HG03354 (cell line): ENCODE results near the gene STUM.

Source experiments
- ATAC-seq: cut with Tn5 transposase; IDR thresholded peaks from one replicate; pipeline ENCODE4 v1.9.1; 2021; ENCODE audit warnings: mild to moderate bottlenecking; ENCODE audit not compliant: unreplicated experiment, poor library complexity, severe bottlenecking

Gene STUM

DNA sequence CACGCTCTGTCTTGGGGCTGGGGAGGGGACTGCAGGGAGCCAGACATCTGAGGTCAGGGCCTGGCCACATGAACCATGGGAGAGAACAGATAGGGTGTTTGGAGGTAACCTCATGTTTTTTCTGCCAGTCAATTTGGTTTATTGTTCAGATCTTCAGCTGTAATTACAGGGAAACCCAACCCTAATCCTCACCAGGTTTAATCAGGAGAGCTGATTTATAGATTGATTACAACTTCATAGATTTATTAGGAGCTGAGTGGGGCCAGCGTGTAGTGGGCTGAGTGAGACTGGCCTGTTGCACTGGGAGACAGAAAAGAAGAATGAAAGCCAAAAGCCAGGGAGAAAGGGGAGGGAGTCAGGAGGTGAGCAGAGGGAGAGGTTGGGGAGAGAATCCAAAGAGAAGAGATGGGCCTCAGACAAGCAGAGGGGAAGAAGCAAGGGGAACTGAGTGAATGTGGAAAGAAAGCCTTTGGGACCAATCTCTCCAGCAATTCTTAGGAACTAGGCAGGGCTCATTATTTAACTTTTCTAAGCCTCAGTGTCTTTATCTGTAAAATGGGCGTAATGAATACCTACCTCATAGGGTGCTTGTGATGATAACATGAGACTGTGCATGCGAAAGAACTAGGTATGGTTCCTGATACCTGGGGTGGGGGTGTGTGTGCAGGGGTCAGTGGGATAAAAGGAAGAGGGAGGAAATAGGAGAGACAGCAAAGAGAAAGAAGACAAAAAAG, 17.0 kb upstream of the STUM start:
- ATAC-seq, result no peak

DNA sequence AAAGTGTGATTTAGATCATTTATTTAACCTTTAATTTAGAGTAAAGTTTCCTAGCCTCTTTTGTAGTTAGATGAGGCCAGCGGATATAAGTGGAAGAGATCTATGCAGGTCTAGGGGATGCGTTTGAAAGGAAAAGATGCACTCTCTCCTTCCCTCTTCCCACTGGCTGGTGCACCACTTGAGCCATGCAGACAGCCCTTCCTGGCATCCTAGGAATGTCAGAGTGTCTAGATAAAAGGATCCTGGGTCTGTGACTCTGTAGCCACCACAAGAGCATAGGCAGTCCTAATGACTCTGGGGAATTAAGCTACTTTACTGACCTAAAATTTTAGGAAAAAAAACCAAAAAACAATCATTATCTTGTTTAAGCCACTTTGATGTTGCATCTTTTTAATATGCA, 16.0 kb upstream of the STUM start:
- no peak for ATAC-seq

DNA sequence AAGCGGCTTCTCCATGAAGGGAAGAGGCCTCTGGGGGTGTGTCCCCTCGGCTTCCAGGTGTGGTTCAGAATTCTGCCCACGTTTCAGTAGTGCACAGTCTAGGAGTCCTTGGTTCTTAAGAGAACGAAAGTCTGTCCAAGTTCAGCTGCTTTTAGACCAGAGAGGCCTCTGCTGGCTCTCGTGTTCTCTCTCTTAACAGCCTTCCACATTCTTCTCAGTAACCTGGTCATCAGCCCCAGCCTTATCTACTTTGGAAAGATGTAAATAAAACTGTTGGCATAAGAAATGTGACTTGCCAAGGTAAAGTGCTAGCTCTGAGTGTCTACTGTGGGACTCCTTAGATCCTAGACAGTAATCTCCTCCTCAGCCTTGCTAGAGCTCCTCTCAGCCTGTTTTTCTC, 15.3 kb upstream of the STUM start:
- ATAC-seq, result no peak

DNA sequence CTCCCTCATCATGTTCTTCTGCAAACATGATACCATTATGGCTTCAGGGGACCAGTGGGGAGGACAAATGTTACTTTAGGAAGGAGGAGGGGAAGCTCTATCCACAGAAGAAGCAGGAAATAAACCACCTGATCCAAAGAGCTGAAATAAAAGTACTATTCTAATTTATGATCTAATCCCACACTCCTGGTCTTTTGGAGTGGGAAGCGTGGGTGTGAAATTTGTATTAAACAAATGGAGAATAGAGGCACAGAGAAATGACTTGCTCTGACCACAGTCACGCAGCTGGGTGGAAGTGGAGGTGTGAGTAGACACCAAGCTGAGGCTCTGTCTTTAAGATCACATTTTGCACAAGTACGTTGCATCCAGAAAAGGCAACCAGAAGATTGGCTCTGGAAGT, 14.5 kb upstream of the STUM start:
- no peak for ATAC-seq

DNA sequence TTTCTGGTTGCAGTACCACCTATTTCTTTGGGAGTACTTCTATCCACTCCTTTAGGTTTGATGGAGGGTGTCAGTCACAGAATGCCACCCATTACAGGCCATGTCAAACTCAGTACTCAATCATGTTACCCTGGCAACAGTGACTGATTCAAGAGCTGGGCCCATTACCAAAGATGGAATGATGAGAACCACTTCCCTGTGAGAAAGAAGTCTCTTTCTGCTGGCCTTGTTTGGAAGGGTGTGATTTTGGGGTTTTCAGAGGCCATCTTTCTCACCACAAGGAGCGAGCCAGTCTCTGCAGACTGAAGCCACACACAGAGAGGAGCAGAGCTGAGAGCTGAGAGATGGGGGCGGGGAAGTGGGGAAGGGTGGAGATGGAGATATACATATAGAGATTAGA, 13.9 kb upstream of the STUM start:
- ATAC-seq, result no peak

DNA sequence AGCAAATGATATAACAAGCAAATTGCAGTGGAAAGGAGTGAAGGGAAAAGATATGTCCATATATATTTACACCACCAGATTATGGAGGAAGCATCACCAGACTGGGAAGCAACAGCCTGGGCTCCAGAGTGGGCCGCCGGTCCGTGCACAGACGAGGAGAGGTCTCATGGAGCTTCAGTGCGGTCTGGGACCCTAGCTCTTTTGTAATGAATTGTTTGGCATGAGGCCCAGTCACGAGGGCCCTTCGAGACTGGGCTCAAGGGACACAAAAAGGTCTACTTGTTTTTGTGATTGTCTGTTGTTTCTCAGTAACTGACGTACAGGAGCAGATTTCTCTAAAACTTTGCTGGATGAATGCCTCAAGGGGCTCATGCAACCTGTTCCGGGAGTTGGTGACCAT, 12.9 kb upstream of the STUM start:
- no peak for ATAC-seq

DNA sequence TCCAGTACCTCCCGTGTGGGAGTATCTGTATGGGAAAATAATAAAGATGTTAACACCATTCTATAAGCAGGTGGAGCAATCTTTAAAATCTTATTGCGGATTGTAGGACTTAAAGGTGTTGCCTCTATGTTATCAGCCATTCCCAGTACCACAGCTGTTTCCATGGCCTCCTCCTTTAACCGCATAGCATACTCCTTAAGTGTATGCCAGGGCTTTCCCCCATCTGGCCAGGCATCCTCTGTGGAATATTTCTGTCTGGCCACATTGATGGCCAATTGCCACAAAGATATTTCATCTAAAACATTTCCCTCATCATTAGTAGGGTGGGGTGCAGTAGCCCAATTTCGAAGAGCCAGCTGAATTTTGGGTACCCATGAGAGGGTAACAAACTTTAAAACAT, 7.3 kb upstream of the STUM start:
- ATAC-seq, result no peak

DNA sequence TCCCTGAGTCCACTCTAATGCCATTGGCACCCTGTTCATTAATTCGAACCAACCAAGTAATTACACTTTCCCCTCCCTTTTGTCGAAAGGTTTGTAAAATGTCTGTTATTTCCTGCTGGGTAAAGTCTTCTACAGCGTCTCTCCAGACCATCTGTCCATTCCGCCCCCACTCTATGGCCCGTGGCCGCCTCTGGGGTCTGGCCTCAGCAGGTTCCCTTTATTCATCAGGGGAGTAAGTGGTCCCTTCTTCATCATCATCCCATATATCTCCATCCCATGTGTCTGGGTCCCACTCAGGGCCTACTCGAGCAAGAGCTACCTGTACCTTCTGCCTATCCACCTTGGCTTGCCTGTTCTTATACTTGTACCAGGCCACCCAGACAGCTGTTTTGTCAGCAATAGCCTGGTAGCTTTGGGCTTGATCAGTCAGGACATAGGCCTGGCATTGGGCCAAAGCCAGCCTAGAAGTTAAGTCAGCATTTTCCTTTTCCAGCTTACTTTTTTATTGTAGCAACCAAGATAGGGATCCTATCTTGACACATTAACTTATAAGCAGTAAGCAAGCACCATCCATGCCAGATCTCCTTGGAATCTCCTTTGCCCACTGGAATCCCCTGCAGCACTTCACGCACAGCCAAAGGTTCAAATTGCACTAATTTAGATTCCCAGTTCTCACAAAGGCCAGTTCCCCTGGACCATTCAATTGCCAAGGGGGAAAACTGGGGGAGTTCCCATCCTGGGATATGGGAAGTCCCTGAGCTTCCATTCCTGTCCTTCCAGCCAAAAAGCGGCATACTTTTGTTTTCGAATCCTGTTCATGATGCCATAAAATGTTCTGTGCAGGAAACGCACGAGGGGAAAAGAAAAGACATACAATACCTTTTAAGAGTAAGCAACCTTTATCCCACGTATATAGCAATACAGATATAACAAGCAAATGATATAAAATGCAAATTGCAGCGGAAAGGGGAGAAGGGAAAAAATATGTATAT, 6.6 kb upstream of the STUM start:
- no peak for ATAC-seq

DNA sequence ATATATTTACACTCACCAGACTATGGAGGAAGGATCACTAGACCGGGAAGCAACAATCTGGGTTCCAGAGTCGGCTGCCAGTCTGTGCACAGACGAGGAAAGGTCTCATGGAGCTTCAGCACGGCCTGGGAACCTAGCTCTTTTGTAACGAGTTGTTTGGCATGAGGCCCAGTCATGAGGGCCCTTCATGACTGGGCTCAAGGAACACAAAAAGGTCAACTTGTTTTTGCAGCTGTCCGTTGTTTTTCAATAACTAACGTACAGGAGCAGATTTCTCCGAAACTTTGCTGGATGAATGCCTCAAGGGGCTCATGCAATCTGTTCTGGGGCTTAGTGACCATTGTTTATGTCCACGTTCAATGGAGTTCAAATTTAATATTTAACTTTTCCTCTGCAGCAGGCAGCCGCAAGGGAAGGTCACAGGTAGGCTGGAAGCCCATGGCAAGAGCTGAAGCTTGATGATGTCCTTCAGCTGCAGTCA, 5.9 kb upstream of the STUM start:
- ATAC-seq, result no peak

DNA sequence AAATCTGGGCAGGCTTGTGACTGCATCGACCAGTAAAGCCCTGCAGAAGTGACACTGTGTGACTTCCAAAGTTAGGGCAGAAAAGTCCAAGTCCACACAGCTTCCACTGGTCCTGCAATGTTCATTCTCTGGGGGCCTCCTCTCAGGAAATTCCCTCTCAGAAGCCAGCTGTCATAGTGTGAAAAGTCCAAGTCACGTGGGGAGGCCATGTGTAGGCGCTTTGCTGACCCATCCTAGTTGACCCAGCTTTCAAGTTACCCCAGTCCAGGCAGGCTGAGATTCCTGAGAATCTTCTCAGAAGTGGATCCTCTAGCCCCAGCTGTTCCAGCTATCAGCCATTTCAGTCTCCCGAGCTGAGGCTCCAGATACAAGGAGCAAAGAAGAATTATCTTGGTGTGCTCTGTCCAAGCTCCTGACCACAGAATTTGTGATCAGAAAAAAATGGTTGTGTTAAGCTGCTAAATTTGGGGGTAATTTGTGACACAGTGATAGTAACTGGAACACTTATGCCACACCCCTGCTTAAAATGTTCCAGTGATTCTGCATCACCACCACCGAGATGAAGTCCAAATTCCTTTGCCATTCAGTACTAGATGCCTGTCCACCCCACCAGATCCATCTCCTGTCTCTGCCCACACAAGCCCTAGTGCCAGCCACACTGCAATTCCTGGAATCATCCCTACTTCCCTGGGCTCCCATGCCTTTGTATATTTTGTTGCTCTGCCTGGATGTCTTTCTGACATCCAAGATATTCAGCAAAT, 2.5 kb upstream of the STUM start:
- no peak for ATAC-seq

DNA sequence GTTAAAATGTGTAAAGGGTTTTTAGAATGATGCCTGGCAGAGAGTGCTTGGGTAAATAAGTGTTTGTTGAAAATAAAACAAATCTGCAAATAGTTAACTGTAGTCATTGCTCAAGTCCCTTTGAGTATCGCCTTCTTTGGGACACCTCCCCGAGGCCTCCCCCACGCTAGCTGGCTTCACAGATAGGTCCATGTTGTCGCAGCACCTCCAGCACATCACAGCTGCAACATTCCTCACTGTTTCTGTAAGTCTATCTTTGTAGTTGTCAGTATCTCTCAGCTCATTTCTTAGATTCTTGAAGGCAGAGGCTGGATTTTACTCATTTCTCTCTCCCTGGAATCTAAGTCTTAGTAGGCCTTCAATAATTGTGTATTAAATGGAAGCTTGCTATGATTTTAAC, 1.6 kb upstream of the STUM start:
- no peak for ATAC-seq

DNA sequence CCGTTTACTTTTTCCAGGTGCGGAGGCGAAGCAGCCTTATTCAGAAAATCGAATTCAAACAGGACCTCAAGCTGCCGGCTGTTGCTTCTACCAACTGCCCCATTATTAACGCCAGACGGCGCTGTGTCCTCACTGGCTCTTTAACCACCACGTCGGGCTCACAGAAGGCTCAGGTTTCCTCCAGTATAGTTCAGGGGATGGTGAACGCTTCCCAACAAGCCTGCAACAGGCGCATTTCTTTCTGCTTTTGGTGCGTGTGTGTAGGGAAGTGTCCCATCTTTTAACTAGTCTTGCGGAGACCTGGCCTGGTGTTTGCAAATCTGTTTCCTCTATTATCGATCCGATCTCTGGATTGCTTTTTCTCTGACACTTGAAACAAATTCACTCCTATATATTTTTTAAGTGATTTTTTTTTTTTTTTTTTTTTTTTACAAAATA, 791 bp upstream of the STUM start:
- ATAC-seq, result no peak

DNA sequence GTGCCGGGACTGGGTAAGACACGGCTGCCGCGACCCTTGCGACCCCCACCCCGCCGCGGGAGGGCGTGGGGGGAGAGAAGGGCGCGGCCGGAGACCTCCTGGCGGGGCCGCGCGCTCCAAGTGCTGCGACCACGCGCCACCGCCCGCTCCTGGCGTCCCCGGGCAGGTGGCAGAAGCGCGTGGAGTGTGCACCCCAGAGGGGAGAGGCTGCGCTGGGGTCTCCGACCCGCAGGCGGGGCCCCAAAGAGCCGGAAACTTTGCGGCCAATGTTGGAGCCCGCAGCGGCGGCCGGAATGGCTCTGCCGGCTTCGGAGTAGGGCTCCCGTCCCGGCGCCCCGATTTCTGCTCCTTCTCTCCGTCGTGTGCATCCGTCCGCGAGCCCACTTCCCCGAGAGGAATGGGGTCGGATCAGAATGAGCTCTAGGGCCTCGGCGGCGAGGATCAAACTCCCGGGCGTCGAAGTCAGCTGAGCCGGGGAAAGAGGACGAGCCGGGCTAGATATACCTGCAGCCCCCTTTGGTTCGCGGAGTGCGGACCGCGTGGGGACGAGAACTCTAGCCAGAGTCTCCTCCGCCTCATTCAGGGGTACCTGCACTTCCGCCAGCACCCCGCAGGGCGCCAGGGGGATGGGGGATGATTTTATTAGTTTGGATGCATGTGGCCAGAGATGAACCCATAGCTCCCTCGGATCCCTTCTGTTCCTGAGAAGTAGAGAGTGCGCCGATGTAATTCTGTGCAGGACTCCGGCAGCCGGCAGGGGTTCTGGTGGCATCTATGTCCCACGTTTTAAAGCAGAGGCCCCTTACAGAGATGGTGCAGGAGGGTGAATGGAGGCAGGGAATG, 751 bp downstream of the STUM start:
- ATAC-seq, result no peak

DNA sequence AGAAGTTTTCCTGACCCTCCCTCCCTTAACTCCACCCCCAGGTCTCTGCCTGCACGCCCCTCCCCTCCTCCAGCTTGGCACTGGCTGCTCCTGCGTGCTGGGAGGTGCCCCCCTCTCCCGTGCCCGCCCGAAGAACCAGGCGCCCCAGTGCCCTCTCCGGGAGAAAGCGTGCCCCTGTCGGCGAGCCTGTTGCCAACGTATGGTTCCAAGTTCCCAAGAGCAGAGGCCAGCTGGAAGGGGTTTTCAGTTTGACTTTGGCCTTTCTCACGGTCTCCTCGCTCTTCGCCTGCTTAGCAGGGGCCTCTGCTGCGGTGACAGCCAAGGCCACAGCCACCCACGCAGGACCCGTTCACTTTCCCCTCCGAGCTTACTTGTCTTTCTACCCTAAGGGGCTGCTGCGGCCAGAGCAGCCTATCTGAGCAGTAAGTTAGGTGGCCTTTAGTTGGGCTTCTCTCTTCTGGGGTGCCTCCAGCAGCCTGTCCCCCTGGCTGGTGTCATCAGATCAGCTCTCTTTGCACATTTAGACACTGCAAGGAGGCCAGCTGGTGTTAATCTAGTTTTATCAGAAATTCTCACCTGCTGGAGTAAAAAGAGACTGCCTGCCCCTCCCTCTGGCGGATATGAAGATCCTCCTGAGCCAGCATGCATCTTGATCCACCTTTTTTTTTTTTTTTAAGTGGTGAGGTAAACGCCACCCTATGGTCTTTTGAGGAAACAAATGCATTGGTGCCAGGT, 1.5 kb downstream of the STUM start:
- no peak for ATAC-seq

DNA sequence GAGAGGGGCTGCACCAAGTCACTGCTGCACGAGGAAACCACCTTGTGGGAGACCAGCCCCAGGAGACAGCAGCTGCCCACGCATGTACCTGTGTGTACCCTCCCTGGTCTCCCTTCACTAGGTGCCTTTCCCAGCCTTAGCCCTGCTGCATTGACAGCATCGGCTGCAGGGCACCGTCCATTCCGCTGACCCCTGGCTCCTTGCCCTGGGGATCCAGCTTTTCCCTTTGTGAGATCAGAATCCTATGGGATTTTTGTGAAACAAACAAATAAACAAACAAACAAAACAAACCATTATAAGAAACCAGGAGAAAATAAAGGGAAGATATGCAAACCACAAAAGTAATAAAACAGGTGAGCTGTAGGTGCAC, 2.1 kb downstream of the STUM start:
- ATAC-seq, result no peak

DNA sequence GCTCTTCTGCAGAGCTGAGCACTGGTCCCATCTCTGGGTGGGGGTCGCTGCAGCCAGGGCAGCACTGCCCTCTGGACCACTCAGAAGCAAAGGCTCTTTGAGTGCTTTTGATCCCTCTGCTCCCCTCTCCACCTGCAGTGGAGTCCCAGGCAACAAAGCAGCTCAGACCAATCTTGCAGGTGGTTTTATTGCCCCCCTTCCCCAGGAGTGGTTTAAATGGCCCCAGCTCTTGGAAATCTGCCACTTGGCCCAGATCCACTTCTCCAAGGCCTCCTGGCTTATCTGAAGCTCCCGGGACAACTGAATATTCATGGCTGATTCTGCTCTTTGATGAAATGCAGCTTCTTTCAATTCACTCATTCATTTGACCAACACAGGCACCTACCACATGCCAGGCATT, 2.7 kb downstream of the STUM start:
- ATAC-seq, result no peak

DNA sequence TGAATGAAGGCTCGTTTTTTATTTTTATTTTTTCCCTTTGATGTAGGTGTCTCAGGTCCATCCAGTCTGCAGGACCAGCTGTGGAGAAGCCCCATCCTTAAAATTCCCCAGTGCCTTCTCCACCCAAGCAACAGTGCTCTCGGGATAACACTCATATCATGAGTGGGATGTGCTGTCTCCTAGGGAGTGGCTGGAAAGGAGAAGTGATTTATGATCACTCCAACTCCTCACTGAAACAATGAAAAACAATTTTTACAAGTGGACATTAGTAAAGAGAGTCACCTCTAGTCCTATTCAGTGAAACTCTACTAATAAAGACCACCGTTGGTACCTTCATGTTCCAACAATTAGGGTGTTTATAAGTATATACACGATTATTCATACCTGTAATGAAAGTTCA, 3.5 kb downstream of the STUM start:
- ATAC-seq, result no peak

DNA sequence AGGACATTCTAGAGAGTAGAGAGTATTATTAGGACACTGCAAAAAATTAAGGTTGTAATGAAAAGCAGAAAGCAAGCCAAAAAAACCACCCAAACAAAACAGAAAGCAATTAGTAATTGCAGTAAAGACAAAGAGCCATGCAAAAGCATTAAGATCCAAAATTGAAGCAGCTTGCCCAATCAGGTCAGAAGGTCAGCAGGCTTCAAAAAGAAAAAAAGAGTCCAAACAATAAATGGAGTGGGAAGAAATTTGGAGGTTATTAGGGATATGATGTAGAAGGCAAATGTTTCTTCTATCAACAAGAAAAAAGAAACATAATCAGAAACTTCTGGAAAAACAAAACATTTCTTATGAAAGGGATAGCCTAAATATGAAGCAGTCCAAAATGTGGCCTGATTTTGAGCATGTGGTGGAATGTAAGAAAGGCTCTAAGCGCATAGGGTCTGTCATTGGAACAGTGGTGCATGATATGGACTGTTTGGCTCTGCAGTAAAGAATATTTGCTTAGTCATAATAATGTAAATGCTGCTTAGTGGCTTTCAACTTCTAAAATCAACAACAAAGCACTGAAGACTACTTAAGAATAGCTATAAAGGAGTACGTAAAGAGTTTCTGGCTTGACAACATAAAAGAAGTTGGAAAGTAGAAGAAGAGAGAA, 4.8 kb downstream of the STUM start:
- no peak for ATAC-seq
